C4-2B (cell line): Measurements from ENCODE around the gene SH3RF1.
"Not testable (repeated sequence)": the region's sequence is repeated elsewhere in the genome, so short reads cannot be mapped to it uniquely, and the experiment has no call there.

Experiments
- ZFX ChIP-seq: fragments of 450-650 bp; IDR thresholded peaks from 2 replicates; pipeline ENCODE4 v1.6.1; 2017
- TF ChIP-seq, protein P1 (sequence below): fragments of 450-650 bp; conservative IDR thresholded peaks from 2 replicates; pipeline ENCODE4 v1.5.1; 2017; ENCODE audit warnings: mild to moderate bottlenecking

DNA sequence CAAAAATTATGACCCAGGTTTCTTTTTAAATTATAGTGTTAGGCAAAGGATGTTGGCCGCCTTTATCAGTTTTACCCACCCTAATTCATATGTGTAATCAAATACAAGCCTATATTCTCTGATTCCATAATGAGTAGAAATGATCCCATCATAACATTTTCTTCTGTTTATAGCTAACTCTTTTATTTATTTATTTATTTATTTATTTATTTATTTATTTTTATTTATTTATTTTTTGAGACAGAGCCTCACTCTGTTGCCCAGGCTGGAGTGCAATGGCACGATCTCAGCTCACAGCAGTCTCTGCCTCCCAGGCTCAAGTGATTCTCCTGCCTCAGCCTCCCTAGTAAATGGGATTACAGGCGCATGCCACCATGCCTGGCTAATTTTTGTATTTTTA lies 7.1 kb upstream of the SH3RF1 start:
- TF ChIP-seq, protein P1, sequence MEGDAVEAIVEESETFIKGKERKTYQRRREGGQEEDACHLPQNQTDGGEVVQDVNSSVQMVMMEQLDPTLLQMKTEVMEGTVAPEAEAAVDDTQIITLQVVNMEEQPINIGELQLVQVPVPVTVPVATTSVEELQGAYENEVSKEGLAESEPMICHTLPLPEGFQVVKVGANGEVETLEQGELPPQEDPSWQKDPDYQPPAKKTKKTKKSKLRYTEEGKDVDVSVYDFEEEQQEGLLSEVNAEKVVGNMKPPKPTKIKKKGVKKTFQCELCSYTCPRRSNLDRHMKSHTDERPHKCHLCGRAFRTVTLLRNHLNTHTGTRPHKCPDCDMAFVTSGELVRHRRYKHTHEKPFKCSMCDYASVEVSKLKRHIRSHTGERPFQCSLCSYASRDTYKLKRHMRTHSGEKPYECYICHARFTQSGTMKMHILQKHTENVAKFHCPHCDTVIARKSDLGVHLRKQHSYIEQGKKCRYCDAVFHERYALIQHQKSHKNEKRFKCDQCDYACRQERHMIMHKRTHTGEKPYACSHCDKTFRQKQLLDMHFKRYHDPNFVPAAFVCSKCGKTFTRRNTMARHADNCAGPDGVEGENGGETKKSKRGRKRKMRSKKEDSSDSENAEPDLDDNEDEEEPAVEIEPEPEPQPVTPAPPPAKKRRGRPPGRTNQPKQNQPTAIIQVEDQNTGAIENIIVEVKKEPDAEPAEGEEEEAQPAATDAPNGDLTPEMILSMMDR: not testable (repeated sequence)
- TF ChIP-seq ZFX: not testable (repeated sequence)
